ENCODE measurements around the gene CFAP46. TPM values are rescaled to one million over a fixed set of nuclear protein-coding genes. Genes with fewer than 3 reads are reported as not detected.

CFAP46 gene
- total and polyA plus RNA-seq, 2 of the 8 experiments (the other 6 are each of a cell fraction or from before 2014, with no cell fraction given) = 2.6 to 4.8 TPM

- DNase-seq (ENCODE audit: low read depth in 1 of 2, low spot score in 2 of 2) = no peak
- CTCF ChIA-PET (ENCODE audit: partially characterized antibody) = interaction anchor here (0.6 to 2.4 kb wide), 4 partner anchors 18 to 164 kb away, joined by 3 to 5 read pairs (median 3); no protein-coding TSS in a partner anchor
- no peak overlapping the region for H3K23ac ChIP-seq (ENCODE audit: insufficient read length)
- no peak for TF ChIP-seq ASH2L (IDR thresholded peaks at IDR 0.05; ENCODE audit: low read length)
- TF ChIP-seq CHD1 (IDR thresholded peaks at IDR 0.05; ENCODE audit: low read depth, low read length) = no peak
- no peak for TF ChIP-seq SP2 (IDR thresholded peaks at IDR 0.05; ENCODE audit: low read length)
- no peak for TF ChIP-seq CHD2 (IDR thresholded peaks at IDR 0.05; ENCODE audit: low read length)
- TF ChIP-seq BRCA1 (IDR thresholded peaks at IDR 0.05; ENCODE audit: low read depth, low read length) = no peak
- no peak for TF ChIP-seq SUZ12 (IDR thresholded peaks at IDR 0.05; ENCODE audit: low read length)
- no peak for TF ChIP-seq RFX5 (IDR thresholded peaks at IDR 0.05; ENCODE audit: borderline replicate concordance, low read depth, low read length)
- no peak for TF ChIP-seq BCL11A (IDR thresholded peaks at IDR 0.05; ENCODE audit: low read depth in 2 of 2, low read length in 2 of 2)
- no peak for TF ChIP-seq EZH2 (IDR thresholded peaks at IDR 0.05; ENCODE audit: low read depth, low read length, severe bottlenecking)
- no peak for TF ChIP-seq MAX (IDR thresholded peaks at IDR 0.05)
- TF ChIP-seq SIRT6 (IDR thresholded peaks at IDR 0.05; ENCODE audit: low read length) = no peak
- no peak for TF ChIP-seq EP300 (IDR thresholded peaks at IDR 0.05; ENCODE audit: borderline replicate concordance in 1 of 2, low read depth in 2 of 2, low read length in 2 of 2)
- no peak for TF ChIP-seq GTF2F1 (IDR thresholded peaks at IDR 0.05; ENCODE audit: borderline replicate concordance, low read depth, low read length)
These were observed 37.4 kb upstream of the CFAP46 start for GRCh38 chr10:132979491-132980425.

More at GRCh38 chr10:132979491-132980425, 37.4 kb upstream of the CFAP46 start:
- Histone ChIP-seq H3K79me1 (ENCODE audit: low read depth, low read length) (no peaks in the 10 kb centered on the region), H3K4ac (replicated peaks; ENCODE audit: insufficient read length, low read depth, low read length) (no peak overlapping the region), H2AFZ (ENCODE audit: low read length) (no peak overlapping the region), H2BK15ac (ENCODE audit: low read length) (no peak overlapping the region), H3K9me3 (ENCODE audit: insufficient read depth in 2 of 2, low read depth in 1 of 2, low read length in 1 of 2) (no peaks in the 10 kb centered on the region), H3K79me2 (ENCODE audit: control insufficient read depth in 1 of 2, insufficient read depth in 2 of 2, low read length in 2 of 2) (no peaks in the 10 kb centered on the region), H2AK5ac (ENCODE audit: low read depth, low read length) (no peak overlapping the region), H4K5ac (ENCODE audit: insufficient read length, low read depth, low read length) (no peak overlapping the region), H3K27me3 (replicated peaks in 1 of 4; ENCODE audit: control insufficient read depth in 3 of 4, extremely low read depth in 1 of 4, insufficient read depth in 3 of 4, low read length in 3 of 4) (no peaks in the 10 kb centered on the region), H2BK20ac (ENCODE audit: low read length) (no peak overlapping the region), H3K9ac (replicated peaks in 1 of 4; ENCODE audit: extremely low read depth in 1 of 4, low read depth in 3 of 4, low read length in 3 of 4) (no peak overlapping the region), H3K14ac (ENCODE audit: insufficient read length) (no peak overlapping the region), H3K23me2 (ENCODE audit: low read depth, low read length) (no peaks in the 10 kb centered on the region), H3K36me3 (ENCODE audit: control insufficient read depth in 2 of 4, insufficient read depth in 4 of 4, low read length in 3 of 4) (no peaks in the 10 kb centered on the region), H4K20me1 (replicated peaks in 1 of 2; ENCODE audit: control insufficient read depth in 1 of 2, insufficient read depth in 2 of 2, low read length in 2 of 2) (no peaks in the 10 kb centered on the region), H4K8ac (ENCODE audit: extremely low read depth, insufficient read depth, low read length) (no peak overlapping the region), H3K4me1 (replicated peaks in 1 of 4; ENCODE audit: control insufficient read depth in 3 of 4, insufficient read depth in 4 of 4, low read length in 3 of 4) (peaks cover 0 to 5% (median 0%) of the 10 kb centered on the region in 4 experiments; a peak in 1 of 7 replicates), H3K18ac (ENCODE audit: extremely low read depth, low read length) (no peak overlapping the region), H3K4me2 (ENCODE audit: insufficient read depth in 1 of 2, low read depth in 2 of 2, low read length in 2 of 2) (no peak overlapping the region), H3K4me3 (ENCODE audit: extremely low read depth in 1 of 4, insufficient read depth in 2 of 4, low read depth in 3 of 4, low read length in 4 of 4) (no peak overlapping the region), H4K91ac (replicated peaks; ENCODE audit: insufficient read length, low read length) (no peak overlapping the region), H2BK5ac (ENCODE audit: low read depth, low read length) (no peak overlapping the region), H2BK12ac (ENCODE audit: low read depth, low read length) (no peak overlapping the region), H2BK120ac (replicated peaks; ENCODE audit: low read depth, low read length) (no peak overlapping the region), H3K56ac (replicated peaks; ENCODE audit: insufficient read length, low read depth, low read length) (no peak overlapping the region), H3K27ac (ENCODE audit: low read depth, low read length) (no peak overlapping the region)
- POLR2A ChIA-PET (ENCODE audit: partially characterized antibody) = no interaction called here
- no peak for FAIRE-seq
- 86% methylated on average over 24 of the region's 24 CpGs; no CpG with 5 or more reads in 1 of the 2 experiments for WGBS, 2 experiments (ENCODE audit: extremely low coverage in 1 of 2, insufficient coverage in 1 of 2, insufficient read length in 1 of 2, insufficient replicate concordance in 2 of 2, low coverage in 1 of 2, low lambda C conversion rate in 2 of 2, missing lambda C conversion rate in 1 of 2)
